IPS-18a (cell line): ENCODE data around the gene SCCPDH.
"Not testable (repeated sequence)": the region's sequence is repeated elsewhere in the genome, so short reads cannot be mapped to it uniquely, and the experiment has no call there.

ENCODE experiments used
- H3K27ac ChIP-seq: one replicate; pipeline ENCODE4 v1.5.1; 2013; ENCODE audit warnings: low read length
- H3K27me3 ChIP-seq: one replicate; pipeline ENCODE4 v1.6.1; 2013; ENCODE audit warnings: mild to moderate bottlenecking, low read length; ENCODE audit not compliant: control insufficient read depth, insufficient read depth
- H3K36me3 ChIP-seq: one replicate; pipeline ENCODE4 v1.6.1; 2013; ENCODE audit warnings: low read depth, low read length; ENCODE audit not compliant: control insufficient read depth
- H3K4me1 ChIP-seq: one replicate; pipeline ENCODE4 v1.6.1; 2013; ENCODE audit warnings: low read depth, low read length; ENCODE audit not compliant: control insufficient read depth
- H3K4me3 ChIP-seq: one replicate; pipeline ENCODE4 v1.5.1; 2013; ENCODE audit warnings: low read length
- H3K9ac ChIP-seq: one replicate; pipeline ENCODE4 v1.6.1; 2013; ENCODE audit warnings: mild to moderate bottlenecking, low read length, moderate library complexity
- H3K9me3 ChIP-seq: one replicate; pipeline ENCODE4 v1.6.1; 2013; ENCODE audit warnings: low read depth, low read length; ENCODE audit not compliant: control insufficient read depth

The SCCPDH gene

DNA sequence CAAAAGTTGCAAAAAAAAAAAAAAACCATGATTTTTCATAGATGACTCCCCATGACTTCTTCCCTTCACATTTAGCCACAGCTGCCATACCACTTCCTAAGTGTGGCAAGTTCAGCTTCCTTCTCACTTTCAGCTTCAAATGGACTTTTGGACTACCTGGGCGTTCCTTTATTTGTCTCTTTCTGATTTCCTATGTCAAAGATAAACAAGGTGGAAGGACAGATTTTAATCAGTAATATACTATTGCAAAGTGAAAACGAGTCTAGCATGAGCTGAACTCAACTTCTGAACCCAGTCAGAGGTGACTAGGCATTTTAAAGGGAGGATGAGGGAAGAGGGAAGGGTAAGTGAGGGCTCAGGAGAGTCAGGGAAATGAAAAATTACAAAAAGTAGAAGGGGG lies 14.4 kb upstream of the SCCPDH start:
- H3K27ac ChIP-seq, result no peak overlapping the region
- no peaks in the 10 kb centered on the region for H3K27me3 ChIP-seq
- no peaks in the 10 kb centered on the region for H3K9me3 ChIP-seq
- H3K4me3 ChIP-seq, result no peak overlapping the region
- no peaks in the 10 kb centered on the region for H3K36me3 ChIP-seq
- H3K4me1 ChIP-seq, result no peaks in the 10 kb centered on the region
- no peak overlapping the region for H3K9ac ChIP-seq

DNA sequence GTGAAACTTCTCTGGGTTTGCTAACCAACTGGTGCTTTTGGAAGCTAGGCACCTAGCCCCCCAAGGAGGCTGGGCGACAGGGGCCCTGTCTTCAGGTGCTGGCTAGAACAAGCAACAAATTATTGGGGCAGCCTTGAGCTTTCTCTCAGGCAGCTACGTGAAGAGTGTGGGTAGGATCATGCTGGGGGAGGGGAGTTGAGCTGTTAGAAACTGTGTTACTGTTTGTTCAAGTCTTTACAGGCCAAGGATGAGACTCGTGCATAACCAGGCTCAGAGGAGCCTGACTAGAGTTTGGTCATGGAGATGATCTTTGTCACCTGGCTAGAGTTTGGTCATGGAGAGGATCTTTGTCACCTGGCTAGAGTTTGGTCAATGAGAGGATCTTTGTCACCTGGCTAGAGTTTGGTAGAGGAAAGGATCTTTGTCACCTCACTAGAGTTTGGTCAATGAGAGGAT lies 12.6 kb upstream of the SCCPDH start:
- no peak overlapping the region for H3K27ac ChIP-seq
- H3K9ac ChIP-seq, result no peak overlapping the region
- H3K27me3 ChIP-seq, result no peaks in the 10 kb centered on the region
- H3K9me3 ChIP-seq, result no peaks in the 10 kb centered on the region
- H3K4me3 ChIP-seq, result no peak overlapping the region
- H3K4me1 ChIP-seq, result no peaks in the 10 kb centered on the region
- H3K36me3 ChIP-seq, result no peaks in the 10 kb centered on the region

DNA sequence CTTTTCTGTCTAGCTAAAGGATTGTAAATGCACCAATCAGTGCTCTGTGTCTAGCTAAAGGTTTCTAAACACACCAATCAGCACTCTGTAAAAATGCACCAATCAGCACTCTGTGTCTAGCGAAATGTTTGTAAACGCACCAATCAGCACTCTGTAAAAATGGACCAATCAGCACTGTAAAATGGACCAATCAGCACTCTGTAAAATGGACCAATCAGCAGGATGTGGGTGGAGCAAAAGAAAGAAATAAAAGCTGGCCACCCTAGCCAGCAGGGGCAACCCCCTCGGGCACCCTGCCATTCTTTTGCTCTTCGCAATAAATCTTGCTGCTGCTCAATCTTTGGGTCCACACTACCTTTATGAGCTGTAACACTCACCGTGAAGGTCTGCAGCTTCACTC lies 11.8 kb upstream of the SCCPDH start:
- H3K36me3 ChIP-seq, H3K27me3 ChIP-seq, H3K4me1 ChIP-seq, H3K9ac ChIP-seq, H3K9me3 ChIP-seq, H3K4me3 ChIP-seq, H3K27ac ChIP-seq: not testable (repeated sequence)

DNA sequence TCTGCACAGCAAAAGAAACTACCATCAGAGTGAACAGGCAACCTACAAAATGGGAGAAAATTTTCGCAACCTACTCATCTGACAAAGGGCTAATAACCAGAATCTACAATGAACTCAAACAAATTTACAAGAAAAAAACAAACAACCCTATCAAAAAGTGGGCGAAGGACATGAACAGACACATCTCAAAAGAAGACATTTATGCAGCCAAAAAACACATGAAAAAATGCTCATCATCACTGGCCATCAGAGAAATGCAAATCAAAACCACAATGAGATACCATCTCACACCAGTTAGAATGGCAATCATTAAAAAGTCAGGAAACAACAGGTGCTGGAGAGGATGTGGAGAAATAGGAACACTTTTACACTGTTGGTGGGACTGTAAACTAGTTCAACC lies 4.8 kb upstream of the SCCPDH start:
- H3K4me3 ChIP-seq, H3K27me3 ChIP-seq, H3K9me3 ChIP-seq, H3K9ac ChIP-seq, H3K36me3 ChIP-seq, H3K27ac ChIP-seq, H3K4me1 ChIP-seq: not testable (repeated sequence)

DNA sequence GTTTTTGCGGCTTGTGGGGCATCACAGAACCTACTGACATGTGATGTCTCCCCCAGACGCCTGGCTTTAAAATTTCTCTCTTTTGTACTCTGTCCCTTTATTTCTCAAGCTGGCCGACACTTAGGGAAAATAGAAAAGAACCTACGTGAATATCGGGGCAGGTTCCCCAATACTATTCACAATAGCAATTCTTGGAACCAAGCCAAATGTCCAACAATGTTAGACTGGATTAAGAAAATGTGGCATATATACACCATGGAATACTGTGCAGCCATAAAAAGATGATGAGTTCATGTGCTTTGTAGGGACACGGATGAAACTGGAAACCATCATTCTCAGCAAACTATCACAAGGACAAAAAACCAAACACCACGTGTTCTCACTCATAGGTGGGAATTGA lies 3.4 kb upstream of the SCCPDH start:
- not testable (repeated sequence) for H3K36me3 ChIP-seq, H3K9me3 ChIP-seq, H3K9ac ChIP-seq, H3K27ac ChIP-seq, H3K4me3 ChIP-seq, H3K4me1 ChIP-seq
- H3K27me3 ChIP-seq, result peaks cover 17% of the 10 kb centered on the region

DNA sequence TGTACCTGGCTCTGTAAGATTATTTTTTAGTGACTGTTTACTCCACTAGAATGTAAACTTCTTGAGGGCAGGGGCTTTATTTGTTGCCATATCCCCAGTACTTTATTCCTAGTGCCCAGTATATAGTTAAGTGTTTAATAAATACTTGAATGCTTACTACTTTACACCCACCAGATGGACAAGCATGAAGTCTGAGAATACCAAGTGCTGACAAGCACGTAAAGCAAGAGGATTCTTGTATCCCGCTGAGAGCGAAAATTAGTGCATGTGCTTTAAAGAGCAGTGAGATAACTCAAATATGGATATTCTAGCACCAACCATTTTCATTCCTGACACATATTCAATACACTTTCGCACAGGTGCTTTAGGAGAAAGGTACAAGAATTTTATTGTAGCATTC lies 1.5 kb upstream of the SCCPDH start:
- H3K27me3 ChIP-seq, result peaks cover 17% of the 10 kb centered on the region
- H3K27ac ChIP-seq, result no peak overlapping the region
- no peak overlapping the region for H3K4me3 ChIP-seq
- no peak overlapping the region for H3K9ac ChIP-seq
- H3K36me3 ChIP-seq, result peaks cover 3% of the 10 kb centered on the region
- peaks cover 3% of the 10 kb centered on the region for H3K4me1 ChIP-seq
- no peaks in the 10 kb centered on the region for H3K9me3 ChIP-seq

DNA sequence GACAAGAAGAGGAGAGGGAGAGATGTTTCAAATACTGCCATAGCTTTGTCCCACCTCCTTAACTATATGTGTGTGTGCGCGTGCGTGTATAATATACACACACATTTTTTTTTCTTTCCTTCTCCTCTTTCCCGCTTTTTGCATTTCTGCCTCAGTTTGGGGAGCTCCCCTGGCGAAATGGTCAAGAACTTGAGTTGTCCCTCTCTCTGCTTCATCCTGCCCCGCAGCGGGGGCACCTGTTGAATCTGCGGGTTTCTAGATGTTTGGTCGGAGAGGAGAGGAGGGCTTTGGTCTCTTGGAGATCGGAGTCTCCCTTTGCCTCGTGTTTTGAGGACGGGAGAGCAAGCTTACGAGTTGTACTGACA lies 504 bp downstream of the SCCPDH start:
- peak overlapping the region; percentile 72 for H3K9ac ChIP-seq
- H3K9me3 ChIP-seq, result no peaks in the 10 kb centered on the region
- no peak overlapping the region for H3K27ac ChIP-seq
- peak overlapping the region; percentile 74 for H3K4me3 ChIP-seq
- H3K4me1 ChIP-seq, result peaks cover 3% of the 10 kb centered on the region
- H3K36me3 ChIP-seq, result peaks cover 3% of the 10 kb centered on the region
- H3K27me3 ChIP-seq, result peaks cover 17% of the 10 kb centered on the region

DNA sequence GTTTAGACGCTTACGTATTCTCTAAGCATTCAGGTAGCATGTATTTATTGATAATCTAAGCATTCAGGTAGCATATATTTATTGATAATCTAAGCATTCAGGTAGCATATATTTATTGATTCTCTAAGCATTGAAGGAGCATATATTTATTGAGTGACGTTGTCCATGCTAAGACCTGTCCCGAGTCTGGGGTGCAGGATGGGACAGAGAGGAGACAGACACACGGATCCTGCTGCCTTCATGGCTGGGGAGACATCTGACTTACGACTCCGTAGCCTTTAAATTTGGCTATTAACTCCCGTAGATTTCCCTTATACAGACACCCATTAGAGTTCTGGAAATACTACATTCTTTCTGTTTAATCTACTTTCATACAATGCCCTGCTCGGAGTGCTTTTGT lies 982 bp downstream of the SCCPDH start:
- Histone ChIP-seq H3K4me1 (peaks cover 3% of the 10 kb centered on the region), H3K27me3 (peaks cover 17% of the 10 kb centered on the region), H3K36me3 (peaks cover 3% of the 10 kb centered on the region), H3K4me3 (peak overlapping the region; percentile 74), H3K9ac (peak overlapping the region; percentile 72), H3K9me3 (no peaks in the 10 kb centered on the region), H3K27ac (no peak overlapping the region)

DNA sequence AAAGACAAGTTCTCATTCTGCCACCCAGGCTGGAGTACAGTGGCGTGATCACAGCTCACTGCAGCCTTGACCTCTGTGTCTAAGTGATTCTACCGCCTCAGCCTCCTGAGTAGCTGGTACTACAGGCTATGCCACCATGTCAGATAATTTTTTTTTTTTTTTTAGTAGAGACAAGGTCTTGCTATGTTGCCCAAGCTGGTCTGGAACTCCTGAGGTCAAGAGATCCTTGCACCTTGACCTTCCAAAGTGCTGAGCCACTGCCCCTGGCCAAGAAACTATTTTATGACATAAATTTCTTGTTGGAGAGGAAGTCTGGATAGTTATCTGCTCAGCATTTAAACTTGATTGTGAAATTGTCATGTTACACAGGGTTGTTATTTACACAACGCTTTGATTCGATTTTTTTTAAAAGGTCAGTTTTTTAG lies 2.1 kb downstream of the SCCPDH start:
- H3K9me3 ChIP-seq, result no peaks in the 10 kb centered on the region
- peaks cover 3% of the 10 kb centered on the region for H3K4me1 ChIP-seq
- H3K4me3 ChIP-seq, result no peak overlapping the region
- no peak overlapping the region for H3K27ac ChIP-seq
- no peak overlapping the region for H3K9ac ChIP-seq
- peaks cover 17% of the 10 kb centered on the region for H3K27me3 ChIP-seq
- peaks cover 8% of the 10 kb centered on the region for H3K36me3 ChIP-seq

DNA sequence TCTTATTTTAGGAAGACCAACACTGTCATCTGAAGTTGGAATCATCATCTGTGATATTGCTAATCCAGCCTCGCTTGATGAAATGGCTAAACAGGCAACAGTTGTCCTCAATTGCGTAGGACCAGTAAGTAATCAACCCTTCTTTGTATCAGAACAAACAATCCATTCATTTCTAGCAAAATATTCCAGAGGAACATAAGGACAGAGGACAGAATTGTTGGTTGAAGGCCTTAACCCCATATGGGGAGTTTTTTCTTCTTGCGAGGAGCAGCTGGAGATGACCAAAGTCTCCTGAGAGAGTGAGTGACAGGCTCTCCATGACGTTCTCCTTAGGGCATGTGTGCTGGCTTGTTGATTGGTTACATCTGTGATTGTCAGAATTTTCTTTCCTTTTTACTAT lies 2.7 kb downstream of the SCCPDH start:
- H3K36me3 ChIP-seq, result peaks cover 9% of the 10 kb centered on the region
- H3K9ac ChIP-seq, result no peak overlapping the region
- no peak overlapping the region for H3K27ac ChIP-seq
- H3K27me3 ChIP-seq, result peaks cover 17% of the 10 kb centered on the region
- H3K4me3 ChIP-seq, result no peak overlapping the region
- peaks cover 3% of the 10 kb centered on the region for H3K4me1 ChIP-seq
- H3K9me3 ChIP-seq, result no peaks in the 10 kb centered on the region

DNA sequence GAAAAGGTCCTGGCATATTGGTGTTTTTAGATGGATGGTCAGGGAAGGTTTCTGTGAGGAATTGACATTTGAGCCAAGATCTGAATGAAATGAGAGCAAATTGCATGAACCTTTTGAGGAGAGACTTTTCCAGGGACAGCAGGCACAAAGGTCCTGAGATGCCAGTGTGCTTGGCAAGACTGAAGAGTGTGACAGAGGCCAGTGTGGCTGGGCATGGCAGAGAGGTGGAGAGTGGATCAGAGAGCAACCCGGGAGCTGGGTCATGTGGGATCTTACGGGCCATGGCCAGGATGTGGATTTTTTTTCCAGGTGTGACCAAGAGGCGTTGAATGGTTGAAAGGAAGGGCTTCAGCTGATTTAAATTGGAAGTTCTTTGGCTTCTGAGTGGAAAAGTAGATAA lies 3.4 kb downstream of the SCCPDH start:
- Histone ChIP-seq H3K27me3 (peaks cover 17% of the 10 kb centered on the region), H3K36me3 (peaks cover 9% of the 10 kb centered on the region), H3K9ac (no peak overlapping the region), H3K4me1 (peaks cover 3% of the 10 kb centered on the region), H3K27ac (no peak overlapping the region), H3K4me3 (no peak overlapping the region), H3K9me3 (no peaks in the 10 kb centered on the region)

DNA sequence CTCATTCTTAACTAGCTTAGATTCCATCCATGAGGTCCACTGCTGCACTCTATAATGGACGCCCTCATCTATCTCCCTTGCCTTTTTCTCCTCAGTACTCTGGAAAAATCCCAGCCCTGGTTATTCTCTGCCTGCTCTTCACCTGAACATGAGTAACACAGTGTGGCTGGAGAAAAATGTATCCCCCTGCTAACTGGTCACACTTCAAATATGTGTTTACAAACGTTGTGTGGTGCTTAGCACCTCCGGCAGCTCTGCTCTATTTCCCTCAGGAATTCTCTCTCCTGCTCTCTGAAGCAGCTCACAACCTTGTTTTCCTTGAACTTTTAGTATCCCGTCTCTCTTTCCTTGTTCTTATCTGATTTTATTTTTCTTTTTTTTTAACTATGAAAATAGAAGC lies 4.1 kb downstream of the SCCPDH start:
- Histone ChIP-seq H3K4me1 (peaks cover 3% of the 10 kb centered on the region), H3K36me3 (peaks cover 9% of the 10 kb centered on the region), H3K27me3 (peaks cover 13% of the 10 kb centered on the region), H3K27ac (no peak overlapping the region), H3K9me3 (no peaks in the 10 kb centered on the region), H3K4me3 (no peak overlapping the region), H3K9ac (no peak overlapping the region)
